GM18951 (cell line): ENCODE results near the gene L3MBTL3.
"Not testable (repeated sequence)": the region's sequence is repeated elsewhere in the genome, so short reads cannot be mapped to it uniquely, and the experiment has no call there.

Experiments
- POLR2A ChIP-seq: IDR thresholded peaks from 4 replicates; pipeline ENCODE4 v1.6.1; 2011; ENCODE audit warnings: mild to moderate bottlenecking; ENCODE audit not compliant: insufficient read length, insufficient read depth; ENCODE audit errors: extremely low read depth
- in situ Hi-C: fragments of 300-500 bp; cut with MboI; formaldehyde crosslinking; loops from one replicate; pipeline ENCODE4 v1.12.0; 2022; ENCODE audit warnings: low sequenced_read_pairs, mixed read lengths, inconsistent platforms; ENCODE audit not compliant: unreplicated experiment

L3MBTL3 gene

DNA sequence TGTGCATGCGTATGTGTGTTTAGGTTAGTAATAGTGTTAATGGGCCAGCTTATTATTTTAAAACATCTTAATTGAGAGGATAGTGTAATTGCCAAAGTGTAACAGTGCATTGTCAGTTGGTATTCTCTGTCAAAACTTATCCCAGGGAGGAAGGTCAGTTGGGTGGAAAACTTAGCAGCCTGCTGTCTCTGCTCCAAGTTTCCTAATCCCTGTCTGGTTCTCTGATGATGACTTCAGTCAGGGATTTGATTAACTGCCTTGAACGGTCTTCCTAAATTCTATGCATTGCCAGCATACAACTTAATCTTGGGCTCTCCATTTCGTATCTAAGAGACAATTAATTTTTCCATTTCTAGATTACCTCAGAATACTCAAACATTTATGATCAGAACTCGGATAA, 51.1 kb downstream of the L3MBTL3 start:
- in situ Hi-C loops, result no loop called here
- TF ChIP-seq POLR2A, result no peak

DNA sequence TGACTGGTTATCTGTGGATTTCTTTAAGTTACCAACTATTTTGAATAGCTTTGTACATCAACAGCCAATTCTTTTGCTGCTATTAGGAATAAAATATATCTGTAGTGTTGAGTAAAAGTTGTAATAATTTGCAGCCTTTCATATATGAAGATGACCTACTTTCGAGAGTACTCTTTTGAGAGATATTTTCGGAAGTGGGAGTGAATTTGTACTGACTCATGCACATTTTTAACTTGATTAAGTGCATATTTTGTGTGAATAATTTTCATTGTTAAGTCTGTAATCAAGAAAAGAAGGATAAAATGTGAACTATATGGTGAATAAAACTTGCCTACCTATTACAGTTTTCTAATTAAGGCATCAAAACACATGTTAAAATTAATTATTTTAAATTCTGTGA, 51.9 kb downstream of the L3MBTL3 start:
- in situ Hi-C loops, result no loop called here
- TF ChIP-seq POLR2A, result no peak

DNA sequence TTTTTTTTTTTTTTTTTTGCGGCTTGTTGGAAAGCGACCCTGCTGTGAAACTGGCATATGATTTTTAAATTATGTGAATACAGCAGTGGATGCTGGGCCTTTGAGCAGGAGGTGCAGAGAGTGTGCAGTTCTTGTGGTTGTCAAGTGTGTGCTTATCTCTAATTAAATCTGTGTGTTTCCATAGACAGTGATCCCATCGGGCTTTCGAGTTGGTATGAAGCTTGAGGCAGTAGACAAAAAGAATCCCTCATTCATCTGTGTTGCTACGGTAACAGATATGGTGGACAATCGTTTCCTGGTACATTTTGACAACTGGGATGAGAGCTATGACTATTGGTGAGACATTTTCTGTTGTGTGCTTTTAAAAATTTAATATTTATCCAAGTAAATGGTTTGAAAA, 52.4 kb downstream of the L3MBTL3 start:
- in situ Hi-C loops, result no loop called here
- no peak for TF ChIP-seq POLR2A

DNA sequence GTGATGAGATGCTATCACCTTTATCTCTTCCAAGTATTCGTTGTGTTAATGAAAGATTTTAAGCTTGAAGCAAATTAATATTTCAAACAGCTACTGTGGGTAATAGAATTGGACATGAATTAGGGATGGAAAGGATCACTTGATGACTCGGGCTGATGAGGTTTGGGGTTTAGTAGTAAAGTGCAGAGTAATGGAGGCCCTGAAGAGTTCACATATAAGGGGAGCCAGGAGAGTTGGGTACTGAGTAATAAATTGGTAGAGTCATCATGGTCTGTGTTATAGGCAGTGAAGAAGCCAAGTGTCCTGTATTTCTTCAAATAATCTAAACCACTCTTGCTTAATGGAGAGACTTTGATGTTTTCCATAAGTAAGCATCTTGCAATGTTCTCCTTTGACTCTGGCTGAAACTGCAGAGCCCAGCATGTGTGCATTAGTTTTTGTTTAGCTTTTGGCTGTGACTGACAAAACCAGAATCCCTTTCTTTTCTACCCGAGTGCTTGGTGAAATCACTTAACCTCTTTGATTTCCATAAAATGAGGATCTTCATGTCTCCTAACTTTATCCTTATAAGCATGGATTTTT, 57.6 kb downstream of the L3MBTL3 start:
- TF ChIP-seq POLR2A, result no peak
- in situ Hi-C loops, result no loop called here

DNA sequence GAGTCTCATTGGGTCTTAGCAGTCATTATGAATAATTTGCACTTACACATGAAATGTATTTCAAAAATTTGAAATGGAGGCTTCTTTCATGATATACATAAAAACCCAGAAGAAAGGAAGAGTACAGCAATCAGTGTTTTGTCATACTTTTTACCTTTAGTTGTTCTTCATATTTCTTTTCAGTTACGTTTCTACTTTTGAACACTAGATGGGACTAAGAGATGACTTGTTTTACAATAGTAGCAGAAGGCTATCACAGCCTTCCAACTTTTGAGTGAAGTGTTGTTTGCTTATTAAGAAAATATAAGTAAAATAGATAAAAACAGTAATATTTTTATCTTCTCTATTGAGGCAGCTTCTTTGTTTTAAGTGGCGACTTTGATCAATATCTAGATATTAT, 58.1 kb downstream of the L3MBTL3 start:
- TF ChIP-seq POLR2A, result no peak
- in situ Hi-C loops, result no loop called here

DNA sequence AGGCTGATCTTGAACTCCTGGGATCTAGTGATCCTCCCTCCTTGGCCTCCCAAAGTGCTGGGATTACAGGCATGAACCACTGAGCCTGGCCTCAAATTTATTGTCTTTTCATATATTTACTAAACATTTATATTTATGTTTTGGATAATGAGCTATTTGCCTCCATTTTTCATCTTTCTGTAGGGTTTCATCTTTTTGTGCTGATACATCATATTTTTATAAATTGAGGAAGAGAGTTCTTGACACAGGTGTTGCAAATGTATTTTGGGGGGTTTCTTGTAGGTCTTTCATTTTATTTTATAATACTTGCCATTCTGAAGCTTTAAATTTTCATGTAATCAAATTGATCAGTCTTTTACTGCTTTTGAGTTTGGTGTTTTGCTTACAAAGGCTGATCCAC, 72.4 kb downstream of the L3MBTL3 start:
- in situ Hi-C loops, result no loop called here
- no peak for TF ChIP-seq POLR2A

DNA sequence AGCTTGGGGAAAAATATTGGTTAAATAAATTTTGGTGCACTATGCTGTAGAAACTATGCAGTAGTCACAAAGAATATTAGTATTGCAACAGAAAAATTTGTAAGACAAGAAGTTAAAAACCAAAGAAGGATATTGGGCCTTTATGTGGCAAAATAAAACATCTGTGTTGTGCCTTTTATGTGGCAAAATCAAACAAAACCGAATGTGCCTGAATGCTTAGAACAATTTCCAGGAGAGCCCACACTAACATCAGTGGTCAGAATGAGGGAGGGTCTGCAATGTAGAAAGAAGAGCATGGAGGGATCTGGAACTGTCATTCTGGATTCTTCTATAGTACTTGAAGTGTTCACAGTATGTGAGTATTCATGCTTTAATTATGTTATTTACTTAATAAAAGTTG, 75.2 kb downstream of the L3MBTL3 start:
- no peak for TF ChIP-seq POLR2A
- in situ Hi-C loops, result no loop called here

DNA sequence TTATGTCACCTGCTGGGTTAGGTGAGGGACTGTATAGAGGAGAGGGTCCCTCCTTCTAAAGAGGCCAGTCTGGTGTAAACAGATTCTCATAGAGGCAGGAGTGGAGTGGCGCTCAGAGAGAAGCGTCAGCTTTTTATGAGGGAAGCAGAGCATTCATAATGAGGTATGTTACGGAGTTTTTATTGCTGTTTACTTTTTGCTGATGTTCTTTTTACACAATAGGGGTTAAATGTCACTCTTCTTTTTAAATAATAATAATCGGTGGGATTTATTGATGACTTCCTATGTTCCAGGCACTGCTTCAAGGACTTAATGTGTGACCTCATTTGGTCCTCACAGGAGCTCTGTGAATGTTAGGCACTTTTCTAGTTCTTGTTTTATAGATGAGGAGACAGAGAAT, 79.9 kb downstream of the L3MBTL3 start:
- no peak for TF ChIP-seq POLR2A
- in situ Hi-C loops, result no loop called here

DNA sequence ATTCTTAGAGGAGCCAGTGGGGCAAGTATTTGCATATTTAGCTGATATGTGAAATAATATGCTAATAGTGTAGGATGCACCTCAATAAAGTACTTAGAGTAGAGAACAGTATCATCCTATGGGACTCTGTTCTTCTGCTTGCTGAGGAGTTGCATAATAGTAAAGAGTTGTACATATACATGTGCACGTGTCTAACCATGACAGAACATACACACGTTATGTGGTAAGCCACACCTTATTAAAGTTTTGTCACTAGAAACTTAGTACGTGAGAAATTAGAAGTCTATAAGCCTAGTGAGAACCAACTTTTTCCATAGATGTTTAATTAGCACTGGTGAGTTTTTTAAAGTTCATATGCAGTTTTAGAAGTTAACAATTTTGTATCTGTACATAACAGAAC, 80.7 kb downstream of the L3MBTL3 start:
- in situ Hi-C loops, result no loop called here
- no peak for TF ChIP-seq POLR2A

DNA sequence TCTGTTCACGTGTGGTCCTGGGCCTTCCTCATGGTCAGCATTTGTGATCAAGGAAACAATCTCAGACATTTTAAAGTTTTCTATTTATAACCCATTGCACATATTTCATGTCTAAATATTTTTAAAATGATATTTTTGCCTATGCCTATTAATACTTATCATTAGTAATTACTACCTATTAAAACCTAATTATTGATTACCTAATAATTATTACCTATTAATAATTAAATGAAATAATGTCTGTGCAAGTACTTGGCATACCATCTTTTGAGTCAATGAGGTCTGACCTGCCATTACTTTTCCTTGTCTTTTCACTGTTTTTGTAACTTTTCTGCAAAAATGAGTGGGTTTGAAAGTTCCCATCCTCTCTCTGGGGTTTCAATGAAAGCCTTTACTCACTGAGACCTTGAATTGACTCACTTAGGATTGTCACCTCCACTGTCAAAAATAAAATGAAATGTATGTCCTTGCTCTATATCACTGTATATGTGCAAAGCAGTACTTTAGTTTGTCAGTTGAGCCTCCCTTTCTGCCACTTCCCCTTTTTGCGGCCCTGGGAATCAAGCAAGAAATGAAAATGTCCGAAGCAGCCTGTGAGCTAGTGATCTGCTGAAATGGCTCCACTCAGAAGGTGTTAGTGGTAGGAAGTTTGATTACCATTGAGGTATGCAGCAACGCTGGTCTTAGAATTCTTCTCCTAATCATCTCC, 87.8 kb downstream of the L3MBTL3 start:
- TF ChIP-seq POLR2A, result no peak
- in situ Hi-C loops, result no loop called here

DNA sequence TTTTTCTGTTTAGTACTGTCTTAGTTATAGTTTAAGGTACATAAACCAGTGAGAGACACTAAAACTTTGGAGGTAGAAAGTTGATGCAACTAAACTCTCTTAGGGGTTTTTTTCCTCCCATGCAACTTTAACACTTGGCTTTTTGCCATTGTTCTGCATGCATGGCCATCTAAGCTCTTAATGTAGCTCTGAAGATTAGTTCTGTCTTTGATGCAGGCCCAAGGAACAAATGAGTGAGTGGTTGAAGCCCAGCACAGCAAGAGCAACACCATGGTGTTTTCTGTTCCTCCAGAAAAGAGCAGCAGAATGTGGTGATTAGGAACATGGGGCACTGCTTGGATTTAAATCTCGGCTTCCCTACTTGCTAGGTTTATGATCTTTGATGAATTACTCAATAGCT, 89.3 kb downstream of the L3MBTL3 start:
- no peak for TF ChIP-seq POLR2A
- in situ Hi-C loops, result no loop called here

DNA sequence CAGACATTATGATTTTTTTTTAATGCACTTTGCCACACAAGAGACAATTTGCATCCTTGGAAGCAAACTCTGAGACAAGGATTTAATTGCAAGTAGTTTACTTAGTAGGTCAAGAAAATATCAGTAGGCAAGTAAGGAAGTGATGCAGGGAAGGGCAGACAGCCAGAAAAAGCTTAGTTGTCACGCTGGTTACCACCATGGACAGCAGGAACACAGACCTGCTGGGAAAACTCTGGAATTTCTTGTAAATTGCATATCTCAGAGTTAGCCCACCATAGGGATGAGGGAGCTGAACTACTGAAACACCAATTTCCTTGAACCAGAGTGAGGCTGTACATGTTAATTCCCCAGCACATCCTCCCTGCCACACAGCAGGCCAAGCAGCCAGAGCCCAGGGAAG, 92.7 kb downstream of the L3MBTL3 start:
- TF ChIP-seq POLR2A, result no peak

DNA sequence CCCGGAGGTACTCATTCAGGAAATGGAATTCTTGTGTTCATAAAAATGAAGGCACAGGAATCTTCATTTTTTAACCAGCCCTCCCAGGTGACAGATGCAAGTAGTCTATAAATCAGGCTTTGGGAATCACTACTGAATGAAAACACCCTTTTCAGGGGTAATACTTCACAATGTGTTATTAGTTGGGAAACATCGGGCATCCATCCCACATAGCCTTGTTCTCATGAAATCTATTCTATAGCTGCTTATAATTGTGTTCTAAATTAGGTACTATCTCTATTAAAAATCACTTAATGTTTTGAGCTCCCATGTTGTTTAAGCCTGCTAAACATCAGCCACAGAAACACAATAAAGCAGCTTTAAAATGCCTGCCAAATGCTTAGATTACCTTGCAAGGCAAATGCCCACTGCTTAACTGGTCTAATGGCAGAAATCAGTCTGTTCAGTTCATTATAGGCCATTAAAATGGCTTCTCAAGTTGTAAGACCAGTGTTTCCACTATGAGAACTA, 94.9 kb downstream of the L3MBTL3 start:
- no peak for TF ChIP-seq POLR2A
- in situ Hi-C loops, result no loop called here

More for the DNA sequence above, 92.7 kb downstream of the L3MBTL3 start:
- in situ Hi-C loops, result no loop called here

DNA sequence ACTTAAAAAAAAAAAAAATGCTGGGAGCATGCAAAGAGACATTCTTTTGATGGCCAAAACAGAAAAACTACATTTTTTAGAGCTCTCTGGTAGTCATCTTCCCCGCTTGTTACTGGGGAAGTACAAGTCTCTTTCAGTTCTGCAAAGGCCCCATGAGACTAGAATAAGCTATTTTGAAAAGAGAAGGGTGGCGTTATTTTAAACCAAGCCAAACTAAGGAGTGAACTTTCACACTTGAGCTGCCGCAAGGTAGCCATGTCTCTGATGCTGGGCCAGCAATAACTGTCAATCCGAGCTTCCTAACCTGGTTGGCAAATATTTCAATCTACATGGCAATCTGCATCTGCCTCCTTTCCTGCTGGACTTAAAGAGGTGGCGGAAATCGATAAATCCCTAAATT, 96.7 kb downstream of the L3MBTL3 start:
- TF ChIP-seq POLR2A, result no peak
- in situ Hi-C loops, result no loop called here

DNA sequence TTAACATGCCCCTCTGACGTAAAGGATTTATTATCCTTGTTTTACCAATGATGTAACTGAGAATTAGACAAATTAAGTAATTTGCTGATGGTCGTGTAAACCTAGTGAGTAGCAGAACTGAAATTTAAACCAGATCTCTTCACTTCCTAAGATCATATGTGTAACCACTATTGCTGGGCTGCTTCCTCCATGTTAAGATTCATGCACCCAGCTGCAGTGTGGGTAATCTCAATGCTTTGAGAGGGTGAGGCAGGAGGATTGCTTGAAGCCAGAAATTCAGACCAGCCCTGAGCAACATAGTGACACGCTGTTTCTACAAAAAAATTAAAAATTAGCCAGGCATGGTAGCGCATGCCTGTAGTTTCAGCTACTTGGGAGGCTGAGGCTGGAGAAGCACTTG, 97.9 kb downstream of the L3MBTL3 start:
- in situ Hi-C loops, result no loop called here
- TF ChIP-seq POLR2A, result no peak

DNA sequence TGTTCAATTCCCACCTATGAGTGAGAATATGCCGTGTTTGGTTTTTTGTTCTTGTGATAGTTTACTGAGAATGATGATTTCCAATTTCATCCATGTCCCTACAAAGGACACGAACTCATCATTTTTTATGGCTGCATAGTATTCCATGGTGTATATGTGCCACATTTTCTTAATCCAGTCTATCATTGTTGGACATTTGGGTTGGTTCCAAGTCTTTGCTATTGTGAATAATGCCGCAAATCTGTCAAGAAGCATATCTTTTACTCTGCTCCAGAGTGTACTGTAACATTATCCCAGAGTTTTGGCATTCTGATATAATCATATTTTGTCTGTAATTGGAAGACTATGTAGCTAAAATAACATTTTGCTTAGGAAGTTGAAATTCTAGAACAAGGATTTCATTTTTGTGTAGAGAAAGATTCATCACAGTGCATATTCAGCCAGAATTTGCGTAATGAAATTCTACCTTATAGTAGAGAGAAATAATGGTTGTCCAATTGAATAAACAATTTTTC, 98.9 kb downstream of the L3MBTL3 start:
- in situ Hi-C loops, result not testable (repeated sequence)
